TTC549 (cell line): ENCODE measurements around the gene TNNC1.

Experiments used
- FAIRE-seq: peaks from 2 replicates; lab custom pipeline; 2012; peaks lifted over from hg19 to GRCh38; lab: Jason Lieb, UNC

The TNNC1 gene

DNA sequence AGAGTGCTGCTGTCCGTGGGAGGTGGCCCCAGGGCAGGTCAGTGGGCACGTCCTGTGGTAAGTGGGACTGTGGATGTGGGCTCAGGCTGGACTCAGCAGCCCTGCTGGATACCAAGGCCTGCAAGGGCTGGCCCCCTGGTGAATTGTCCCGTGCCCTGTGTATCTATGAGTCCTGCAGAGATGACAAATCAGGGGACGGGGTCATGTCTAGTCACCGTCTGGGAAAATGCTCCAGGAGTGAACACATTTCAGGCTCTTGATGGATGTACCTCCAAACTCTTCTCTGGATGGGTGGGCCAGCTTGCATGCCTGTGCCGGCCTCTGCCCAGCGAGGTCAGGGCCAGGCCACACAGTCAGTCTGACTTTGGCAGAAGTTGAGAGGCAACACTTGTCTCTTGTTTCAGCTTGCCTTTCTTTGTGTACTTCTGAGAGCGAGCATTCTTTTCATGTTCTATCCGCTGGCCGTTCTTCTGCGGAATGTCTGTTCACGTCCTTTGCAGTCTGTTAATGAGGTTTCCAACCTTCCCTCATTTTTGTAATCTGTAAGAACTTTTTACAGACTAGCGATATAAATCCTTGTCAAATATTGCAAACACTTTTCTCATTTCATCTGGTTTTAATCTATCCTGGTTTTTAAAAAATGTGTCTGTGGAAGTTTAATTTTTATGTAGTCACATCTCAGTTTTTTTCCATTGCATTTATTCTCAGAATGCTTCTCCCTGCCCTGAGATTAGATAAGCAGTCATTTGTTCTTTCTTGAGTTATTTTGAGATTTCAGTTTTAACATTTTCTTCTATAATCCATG lies 29.9 kb upstream of the TNNC1 start:
- FAIRE-seq: no peak

DNA sequence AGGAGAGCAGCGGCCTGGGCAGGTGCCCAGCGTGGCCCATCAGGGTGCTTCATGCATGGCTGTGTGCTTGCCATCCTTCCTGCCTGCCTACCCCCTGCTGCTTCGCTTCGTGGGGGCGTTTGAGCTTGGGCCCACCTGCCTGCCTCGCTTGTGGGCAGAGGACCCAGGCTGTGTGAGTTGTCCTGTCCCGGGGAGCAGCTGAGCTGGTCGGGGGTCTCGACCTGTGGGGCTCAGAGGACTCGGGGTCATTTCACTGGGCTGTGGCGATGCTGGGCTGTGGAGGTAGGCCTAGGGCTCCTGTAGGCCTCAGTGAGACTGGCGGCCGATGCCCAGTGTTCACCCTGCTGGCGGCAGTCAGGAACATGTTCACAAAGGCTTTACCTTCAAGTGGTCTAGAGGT lies 29.2 kb upstream of the TNNC1 start:
- FAIRE-seq: no peak

DNA sequence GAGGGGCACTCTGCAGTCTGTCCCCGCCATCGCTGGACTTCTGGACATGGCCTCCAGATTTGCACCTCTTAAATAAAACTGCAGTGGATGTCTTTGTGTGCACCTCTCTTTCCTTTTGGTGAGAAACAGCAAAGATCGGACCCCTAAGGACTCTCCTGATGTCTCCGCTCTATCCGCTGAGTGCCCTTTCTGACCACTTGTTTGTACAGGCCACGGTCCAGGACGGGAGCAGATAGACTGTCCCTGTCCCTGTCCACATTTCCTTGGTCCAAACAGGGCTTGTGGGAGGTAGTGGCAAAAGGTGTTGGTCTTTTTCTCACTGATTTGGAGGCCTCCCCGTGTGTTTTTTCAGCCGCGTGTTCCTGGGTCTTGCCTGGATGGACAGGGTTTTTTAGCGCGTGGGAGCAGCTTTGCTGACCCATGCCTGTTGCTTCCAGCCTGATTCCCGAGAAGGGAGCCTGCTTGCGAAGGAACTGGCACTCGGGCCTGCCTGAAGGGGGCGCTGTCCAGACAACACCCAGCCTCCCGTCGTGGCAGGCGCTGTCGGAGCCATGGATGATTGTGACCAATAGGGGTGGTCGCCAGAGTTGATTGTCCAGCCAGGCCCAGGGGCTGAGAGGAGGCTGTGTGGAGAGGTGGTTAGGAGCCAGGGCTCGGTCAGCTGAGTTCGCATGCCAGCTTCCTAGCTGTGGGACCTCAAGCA lies 28.1 kb upstream of the TNNC1 start:
- no peak for FAIRE-seq

DNA sequence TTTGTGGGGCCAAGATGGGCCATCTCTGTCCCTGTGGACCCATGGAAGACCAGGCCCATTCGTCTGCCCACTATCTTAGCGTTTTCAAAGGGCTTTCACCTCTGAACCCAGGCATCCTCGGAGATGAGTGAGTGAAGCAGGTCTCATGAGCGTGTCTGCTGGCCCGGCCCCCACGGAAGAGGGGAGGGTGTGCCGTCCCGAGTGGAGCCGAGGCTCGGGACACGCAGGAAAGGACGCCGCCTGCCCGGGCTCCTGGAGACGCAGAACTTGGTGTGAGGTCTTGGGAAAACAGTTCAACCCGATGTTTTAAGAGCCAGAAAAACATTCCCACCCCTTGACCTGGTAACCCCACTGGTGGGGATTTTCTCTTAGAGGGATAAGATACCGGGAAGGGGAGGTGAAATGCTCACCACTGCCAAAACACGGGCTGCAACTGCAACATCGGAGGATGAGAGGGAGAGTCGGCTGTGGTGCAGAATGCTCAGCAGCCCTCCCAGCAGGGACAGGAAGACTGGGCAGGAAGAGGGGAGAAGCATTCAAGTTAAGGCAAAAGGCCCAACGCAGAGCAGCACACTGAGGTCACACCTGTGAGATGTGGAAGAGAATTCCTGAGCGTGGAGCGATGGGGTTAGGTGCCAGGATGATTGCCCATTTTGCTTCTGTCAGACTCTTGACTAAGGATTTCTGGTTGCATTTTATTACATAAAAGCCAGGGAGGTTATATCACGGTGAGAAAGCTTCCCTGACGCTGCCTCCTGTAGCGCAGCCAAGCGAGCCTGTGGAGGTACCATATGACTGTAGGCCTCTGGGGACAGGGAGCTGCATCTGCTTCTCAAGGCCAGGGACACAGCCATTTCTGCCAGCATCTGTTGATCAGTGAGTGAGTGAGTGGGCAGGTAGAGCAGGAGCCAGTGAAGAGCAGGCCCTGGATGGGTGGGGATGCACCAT lies 27.2 kb upstream of the TNNC1 start:
- no peak for FAIRE-seq

DNA sequence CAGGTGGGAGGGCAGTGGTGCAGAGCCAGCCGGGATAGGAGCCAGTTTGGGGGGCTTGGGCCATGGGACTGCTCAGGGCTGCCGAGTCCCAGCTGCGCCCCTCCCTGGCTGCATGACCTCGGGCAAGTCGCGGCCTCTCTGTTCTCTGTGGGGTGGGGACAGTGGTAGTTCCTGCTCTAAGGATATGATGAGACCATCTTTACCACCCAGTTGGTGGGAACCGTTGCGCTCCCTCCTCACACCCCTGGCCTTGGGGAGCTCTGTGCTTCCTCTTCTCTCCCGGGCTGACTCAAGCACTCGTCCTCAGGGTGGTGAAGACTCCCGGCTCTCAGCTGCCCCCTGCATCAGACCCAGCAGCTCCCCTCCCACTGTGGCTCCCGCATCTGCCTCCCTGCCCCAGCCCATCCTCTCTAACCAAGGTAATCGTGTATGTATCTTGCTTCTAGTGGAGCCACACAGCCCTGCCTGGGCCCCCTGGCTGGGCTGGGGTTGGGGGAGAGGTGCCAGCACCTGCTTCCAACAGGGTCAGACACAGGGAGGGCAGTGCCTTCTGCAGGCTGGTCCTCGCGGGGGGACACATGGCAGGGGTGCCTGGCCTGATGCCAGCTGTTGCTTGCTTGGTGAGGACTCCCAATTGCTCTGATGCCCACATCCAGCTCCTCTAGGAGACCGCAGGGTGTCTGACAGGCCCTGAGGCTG lies 26.2 kb upstream of the TNNC1 start:
- no peak for FAIRE-seq

DNA sequence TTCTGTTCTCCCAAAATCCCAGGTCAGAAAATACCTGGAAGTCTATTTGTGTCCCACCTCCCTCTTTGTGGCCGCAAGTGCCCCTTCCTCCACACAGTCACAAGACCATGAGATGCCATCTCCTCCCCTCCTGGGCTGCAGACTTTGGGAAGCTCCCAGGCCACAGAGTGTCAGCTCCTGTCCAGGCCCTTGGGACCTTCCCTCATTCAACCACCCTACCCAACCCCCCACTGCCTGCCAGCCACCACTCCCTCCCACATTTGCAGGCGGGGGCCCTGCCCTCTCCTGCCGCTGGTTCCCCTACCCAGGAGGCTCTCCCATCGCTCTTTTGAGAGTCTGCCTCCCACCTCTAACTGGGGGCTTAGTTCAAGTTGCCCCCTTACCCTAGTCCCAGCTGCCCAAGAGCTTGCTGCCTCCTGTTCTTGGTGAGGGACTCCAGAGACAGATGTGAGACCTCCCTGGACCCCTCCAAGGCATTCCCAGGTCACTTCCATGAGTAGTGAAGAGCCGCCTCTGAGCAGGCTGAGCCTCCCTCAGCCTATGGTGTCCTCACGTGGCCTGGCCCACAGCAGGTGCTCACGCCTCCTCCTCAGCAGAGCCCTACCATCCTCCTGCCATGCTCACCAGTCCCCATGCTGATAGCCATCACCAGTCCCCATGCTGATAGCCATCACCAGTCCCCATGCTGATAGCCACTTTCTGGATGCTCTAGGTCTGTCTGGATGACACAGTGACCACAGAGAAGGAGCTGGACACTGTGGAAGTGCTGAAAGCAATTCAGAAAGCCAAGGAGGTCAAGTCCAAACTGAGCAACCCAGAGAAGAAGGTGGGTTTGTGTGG lies 25.4 kb upstream of the TNNC1 start:
- no peak for FAIRE-seq

DNA sequence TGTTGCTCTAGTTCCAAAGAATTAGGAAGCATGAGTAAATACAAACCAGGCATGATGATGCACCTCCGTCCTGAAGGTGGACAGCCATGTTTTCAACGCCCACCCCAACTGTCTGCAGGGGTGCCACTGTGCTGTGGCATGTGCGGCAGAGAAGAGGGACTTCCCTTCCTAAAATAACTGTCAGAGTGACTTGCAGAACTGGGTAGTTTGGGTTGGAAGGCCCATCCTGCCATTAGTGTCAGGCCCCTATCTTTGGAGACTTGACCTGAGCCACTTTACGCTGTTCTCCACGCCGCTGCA lies 23.9 kb upstream of the TNNC1 start:
- no peak for FAIRE-seq

DNA sequence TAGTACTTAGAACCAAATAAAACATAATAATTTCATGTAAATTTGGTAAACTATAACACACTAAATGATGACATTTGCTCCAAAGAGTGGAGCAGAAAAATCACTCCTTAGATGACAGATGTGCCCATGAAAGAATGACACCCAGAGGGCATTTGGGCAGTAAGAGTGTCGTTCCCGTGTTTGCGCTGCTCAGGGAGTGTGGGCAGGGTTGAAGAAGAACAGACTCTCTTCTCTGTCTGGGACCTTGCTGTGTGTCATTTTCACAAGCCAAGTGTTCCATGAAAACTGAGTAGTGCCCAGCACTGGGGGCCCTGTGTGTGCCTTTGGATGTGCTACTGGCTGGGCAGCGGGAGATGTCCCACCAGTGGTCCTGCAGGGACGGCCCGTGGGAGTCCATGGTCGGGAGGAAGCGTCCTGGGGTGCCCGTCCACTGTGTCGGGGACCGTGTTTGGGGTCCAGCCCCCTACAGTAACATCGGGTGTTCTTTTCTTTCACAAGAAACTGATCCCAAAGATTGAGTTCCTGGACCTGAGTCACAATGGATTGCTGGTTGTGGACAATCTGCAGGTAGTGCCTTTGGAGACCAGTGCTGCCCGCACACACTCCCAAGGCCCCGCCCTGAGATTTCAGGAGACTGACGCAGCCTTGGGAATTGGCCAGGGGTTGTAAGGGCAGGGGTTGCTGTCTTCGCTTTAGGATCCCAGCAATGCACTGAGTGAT lies 23.4 kb upstream of the TNNC1 start:
- FAIRE-seq: no peak

DNA sequence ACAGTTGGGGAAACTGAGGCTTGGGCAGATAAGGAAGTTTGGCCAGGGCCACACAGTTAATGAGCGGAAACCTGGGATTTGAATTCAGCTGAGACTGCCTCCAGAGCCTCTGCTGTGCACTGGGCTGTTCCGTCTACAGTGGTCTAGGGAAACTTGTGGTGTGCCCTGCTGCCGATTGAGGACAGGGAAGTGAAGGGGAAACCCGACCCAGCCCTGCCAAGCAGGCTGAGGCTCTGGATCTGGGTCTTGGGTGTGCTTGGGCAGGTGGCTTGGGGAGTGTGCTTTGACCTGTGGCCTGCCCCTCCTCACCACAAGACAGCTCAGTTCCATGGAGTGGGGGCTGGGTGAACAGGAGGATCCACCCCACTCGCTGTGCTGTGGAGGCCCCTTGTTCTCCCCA lies 19.2 kb upstream of the TNNC1 start:
- no peak for FAIRE-seq

DNA sequence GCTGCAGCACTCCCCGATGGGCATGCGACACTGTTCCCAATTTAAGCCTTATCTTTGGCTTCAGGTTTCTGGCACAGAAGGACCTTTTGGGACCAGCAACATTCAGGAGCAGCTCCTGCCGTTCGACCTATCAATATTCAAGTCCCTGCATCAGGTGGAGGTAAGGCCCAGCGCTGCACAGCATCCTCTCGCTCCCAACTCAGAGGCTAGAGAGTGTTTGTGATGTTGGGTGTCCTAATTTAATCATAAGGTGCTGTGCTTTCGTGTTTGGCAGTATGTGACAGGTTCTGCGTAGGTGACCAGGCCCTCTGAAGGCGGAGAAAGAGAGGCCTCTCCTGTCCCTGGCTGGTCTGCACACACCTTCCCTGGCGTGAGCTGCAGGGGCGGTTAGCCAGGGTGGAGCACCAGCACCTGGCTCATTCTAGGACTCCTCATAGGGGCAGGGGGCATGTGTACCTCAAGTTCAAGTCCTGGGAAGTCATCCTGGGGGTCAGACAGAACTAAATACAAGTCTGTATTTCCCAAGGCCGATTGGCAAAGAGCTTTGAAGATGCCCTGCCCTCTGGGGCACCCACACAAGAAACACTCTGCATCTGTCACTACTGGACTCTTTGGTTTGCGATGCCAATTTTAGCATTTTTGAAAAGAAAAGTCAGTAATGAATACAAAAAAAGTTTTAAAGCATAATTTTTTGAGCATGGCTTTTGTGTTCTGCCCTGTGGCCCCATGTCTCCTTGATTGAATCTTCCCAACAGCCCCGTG lies 18.6 kb upstream of the TNNC1 start:
- FAIRE-seq: no peak

DNA sequence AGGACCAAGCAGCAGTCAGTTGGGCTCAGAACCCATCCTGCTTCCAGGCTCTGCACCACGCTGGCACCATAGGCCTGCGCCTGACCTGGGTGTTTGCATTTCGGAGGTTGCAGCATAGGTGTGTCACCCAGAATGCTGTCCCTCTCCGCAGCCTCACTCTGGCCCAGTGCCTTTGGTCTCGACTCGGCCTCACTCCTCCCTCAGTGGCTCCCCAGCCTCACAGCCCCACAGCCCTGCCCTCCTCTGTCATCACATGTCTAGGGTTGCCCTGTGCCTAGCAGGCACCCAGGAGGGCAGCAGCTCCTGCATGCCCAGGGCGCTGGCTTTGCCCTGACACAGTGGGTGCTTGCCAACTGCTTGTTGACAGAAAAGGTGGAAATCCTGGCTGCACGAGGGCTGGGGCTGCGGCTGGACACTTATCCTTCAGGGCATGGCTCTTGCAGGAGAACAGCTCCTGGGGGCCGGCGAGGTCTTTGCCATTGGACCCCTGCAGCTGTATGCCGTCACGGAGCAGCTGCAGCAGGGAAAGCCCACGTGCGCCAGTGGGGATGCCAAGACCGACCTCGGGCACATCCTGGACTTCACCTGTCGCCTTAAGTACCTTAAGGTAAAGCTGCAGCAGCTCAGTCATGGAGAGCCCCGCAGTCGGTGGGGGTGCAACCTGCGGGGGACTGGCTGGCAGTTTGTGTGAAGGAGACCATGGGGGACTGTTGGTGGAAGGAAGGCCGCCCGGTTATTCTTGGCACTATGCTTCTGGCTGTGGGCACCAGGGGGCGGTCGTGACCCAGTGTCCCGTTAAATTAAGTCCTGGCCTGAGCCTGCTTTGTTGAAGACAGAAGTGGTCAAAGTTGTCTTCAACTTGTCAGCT lies 17.8 kb upstream of the TNNC1 start:
- no peak for FAIRE-seq

DNA sequence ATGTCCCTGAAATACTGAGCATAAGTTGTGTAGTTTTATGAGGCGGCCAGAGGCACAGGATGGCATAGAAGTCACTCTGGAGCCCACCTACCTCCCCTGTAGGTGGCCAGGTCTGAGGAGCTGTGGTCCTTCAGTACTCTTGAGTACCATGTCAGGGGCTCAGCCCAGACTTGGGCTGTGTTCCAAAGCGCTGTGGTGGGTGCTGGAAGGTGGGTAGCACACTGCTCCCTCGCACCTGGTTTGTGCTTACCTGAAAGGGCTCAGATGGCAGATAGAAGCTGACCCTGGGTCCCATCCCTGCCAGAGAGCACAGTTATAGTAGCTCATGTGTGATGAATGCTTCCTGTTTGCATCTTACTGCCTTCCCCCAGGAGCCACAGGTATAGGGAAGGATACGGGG lies 17.1 kb upstream of the TNNC1 start:
- no peak for FAIRE-seq

DNA sequence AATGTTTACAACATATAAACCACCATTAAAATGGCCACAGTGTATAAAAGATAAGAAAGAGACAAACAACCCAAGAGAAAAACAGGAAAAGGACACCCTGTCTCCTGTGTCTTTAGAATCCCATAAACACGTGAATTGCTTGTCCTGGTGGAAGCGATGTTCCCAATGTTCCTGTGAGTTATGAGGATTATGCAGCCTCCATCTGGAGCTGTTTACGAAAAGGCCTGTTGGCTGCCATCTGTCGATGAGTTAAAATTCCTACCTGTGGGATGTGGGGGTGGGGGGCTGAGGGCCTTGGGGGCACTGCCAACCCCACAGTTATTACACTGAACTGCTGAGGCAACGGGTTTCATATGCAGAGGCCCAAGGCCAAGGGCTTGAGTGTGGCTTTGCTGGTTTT lies 15.2 kb upstream of the TNNC1 start:
- FAIRE-seq: no peak

DNA sequence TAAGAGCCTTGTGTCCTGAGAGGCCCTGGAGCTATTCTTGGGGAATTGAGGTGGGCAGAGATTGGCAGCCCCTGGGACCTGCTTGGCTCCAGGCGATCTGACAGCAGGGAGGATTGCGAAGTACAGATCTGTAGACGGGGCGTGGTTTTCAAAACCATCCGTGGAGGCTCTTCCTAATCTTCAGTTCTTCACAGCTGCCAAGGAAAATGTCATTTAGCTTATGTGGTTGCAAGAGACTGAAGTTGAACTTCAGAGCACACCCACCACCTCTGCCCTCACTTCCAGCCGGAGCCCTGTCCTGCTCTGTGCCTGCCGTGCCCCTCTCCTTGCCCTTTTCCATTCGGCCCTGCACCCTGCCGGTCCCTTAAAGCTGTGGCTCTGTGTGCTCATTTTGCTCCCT lies 14.5 kb upstream of the TNNC1 start:
- no peak for FAIRE-seq

DNA sequence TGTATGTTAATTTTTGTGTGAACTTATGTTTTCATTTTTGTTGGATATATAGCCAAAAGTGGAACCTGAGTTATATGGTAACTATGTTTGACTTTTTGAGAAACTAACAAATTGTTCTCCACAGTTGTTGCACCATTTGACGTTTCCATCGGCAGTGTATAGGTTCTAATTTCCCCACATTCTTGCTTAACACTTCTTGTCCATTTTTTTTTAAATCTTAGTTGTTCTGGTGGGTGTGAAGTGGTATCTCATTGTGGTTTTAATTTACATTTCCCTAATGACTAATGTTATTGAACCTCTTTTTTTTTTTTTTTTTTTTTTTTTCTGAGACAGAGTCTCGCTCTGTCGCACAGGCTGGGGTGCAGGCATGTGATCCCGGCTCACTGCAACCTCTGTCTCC lies 9.6 kb upstream of the TNNC1 start:
- no peak for FAIRE-seq

DNA sequence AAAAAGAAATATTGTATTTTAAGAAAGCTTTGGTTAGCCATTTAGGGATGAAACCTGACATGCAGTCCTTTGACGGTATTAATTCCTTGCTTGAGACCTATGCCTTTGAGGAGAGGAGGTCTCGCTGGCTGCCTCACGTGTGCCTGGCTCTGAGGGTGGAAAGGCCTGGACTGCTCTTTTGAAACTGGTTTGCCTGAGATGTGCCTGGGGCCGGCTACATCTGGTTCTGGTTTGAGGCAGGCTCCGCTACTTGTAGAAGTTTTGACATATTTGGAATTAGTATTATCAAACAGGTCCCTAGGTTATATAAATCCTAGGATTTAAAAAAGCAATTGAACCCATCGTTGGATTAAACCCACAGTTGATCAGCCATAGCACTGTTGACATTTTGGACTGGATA lies 8.0 kb upstream of the TNNC1 start:
- no peak for FAIRE-seq

DNA sequence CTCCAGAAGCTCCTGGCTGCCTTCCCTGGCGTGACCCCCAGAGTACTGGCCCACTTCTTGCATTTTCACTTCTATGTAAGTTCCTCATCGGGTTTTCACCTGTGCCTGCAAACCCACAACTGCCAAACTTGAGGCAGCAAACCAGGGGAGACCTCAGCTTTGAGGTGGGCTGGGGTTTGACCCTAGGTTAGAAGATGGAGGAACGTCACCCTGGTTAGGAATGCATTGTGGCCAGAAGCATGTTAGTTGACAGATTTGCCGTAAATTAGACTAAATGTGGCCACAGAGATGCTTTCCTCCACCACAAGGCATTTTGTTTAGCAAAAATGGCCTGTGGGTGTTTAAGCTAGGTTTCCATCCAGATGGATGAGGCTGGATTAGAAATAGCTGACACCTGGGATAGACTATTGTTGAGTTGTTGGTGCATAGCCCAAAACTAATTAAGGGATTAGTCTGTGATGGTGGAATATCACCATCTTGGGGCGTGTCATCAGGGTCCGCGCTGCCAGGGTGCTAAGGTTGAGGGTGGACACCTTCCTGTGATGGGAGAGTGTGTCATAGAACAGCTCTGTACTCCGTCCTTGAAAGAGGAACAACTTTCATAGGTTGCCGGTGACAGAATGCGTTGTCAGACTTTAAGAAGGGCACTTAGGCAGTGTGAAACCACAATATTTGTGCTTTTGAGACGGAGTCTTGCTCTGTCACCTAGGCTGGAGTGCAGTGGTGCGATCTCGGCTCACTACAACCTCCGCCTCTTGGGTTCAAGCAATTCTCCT lies 5.1 kb upstream of the TNNC1 start:
- no peak for FAIRE-seq

DNA sequence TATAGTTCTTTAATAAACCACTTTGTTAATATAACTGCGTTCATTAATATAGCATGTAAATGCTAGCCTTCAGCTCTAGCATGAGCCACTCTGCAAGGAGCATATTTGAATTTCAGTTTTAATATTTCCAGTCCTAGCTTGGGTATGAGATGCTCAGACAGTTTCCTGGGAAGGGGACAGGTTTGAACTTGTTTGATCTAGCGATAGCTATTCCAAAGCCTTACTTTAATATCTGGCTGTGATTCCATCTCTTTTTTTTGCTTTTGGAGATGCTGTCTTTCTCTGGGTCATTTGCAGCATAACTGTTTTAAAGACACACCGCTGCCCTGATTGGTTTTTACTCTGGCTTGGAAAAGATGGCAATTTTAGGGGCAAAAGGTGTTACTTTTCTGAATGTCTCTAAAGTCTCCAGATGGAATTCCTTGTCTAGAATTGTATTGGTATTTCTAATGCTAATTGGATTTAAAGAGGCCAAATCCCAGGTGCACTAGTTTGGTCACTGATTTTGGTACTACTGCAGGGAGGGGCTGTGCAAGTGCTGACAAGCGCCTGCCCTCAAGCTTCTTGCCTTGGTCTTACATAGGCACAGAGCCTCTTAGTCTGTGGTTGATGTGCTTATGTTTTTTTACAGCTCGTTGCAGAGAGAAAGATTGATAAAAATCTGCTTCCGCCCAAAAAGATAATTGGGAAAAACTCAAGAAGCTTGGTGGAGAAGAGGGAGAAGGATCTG lies 4.4 kb upstream of the TNNC1 start:
- FAIRE-seq: no peak
